Endothelial cell of umbilical vein (primary cell): ENCODE measurements around the gene NUMA1. TPM values are rescaled to one million over a fixed set of nuclear protein-coding genes. Genes with fewer than 3 reads are reported as not detected.

Source experiments
- BruUV-seq: library from RNA; stranded (reverse); fragments of 400-500 nt; replicated peaks from 2 replicates; lab custom pipeline; 2021; lab: Mats Ljungman, UMichigan
- CTCF ChIA-PET: fragments of 300-600, 350-600 bp; sonication (Branson Sonifier 250); formaldehyde crosslinking; loops from one replicate; lab custom pipeline; 2021; ENCODE audit warnings: antibody characterized with exemption, inconsistent platforms; lab: Charles Lee
- POLR2A ChIA-PET: fragments of 300-600, 350-600 bp; sonication (Branson Sonifier 250); formaldehyde crosslinking; loops from one replicate; lab custom pipeline; 2021; ENCODE audit warnings: antibody characterized with exemption, inconsistent platforms; lab: Charles Lee
- DNase-seq: peaks from one replicate; pipeline ENCODE4 v3.0.0-alpha.2; 2011; ENCODE audit warnings: low read depth, low spot score
- FAIRE-seq: peaks from 2 replicates; lab custom pipeline; 2011; peaks lifted over from hg19 to GRCh38; lab: Jason Lieb, UNC
- H2AFZ ChIP-seq: 2 replicates; pipeline ENCODE4 v1.6.0; 2012; ENCODE audit warnings: low read depth, low read length, control low read depth, inconsistent platforms
- H3K27ac ChIP-seq: 2 replicates; pipeline ENCODE4 v1.5.1; 2011; ENCODE audit warnings: low read depth, mild to moderate bottlenecking, control low read depth, low read length, moderate library complexity; ENCODE audit not compliant: insufficient read depth
- H3K27me3 ChIP-seq, 2 experiments: 2 replicates each; pipeline versions ENCODE4 v1.6.0 to v1.6.1; 2011; ENCODE audit warnings: low read length in 2 of 2, mixed read lengths in 1 of 2; ENCODE audit not compliant: control insufficient read depth in 2 of 2, insufficient read depth in 2 of 2
- H3K36me3 ChIP-seq, 2 experiments: 2 replicates in 1 of 2; 3 replicates in 1 of 2; pipeline ENCODE4 v1.5.1; 2011; ENCODE audit warnings: low read length in 2 of 2, mild to moderate bottlenecking in 1 of 2, moderate library complexity in 1 of 2; ENCODE audit not compliant: control insufficient read depth in 2 of 2, insufficient read depth in 2 of 2; ENCODE audit errors: extremely low read depth in 1 of 2
- H3K4me1 ChIP-seq: 3 replicates; pipeline ENCODE4 v1.5.1; 2011; ENCODE audit warnings: mild to moderate bottlenecking, low read length; ENCODE audit not compliant: control insufficient read depth, insufficient read depth; ENCODE audit errors: extremely low read depth
- H3K4me2 ChIP-seq: 2 replicates; pipeline ENCODE4 v1.6.1; 2011; ENCODE audit warnings: low read length, control low read depth, mixed read lengths; ENCODE audit not compliant: insufficient read depth
- H3K4me3 ChIP-seq, 3 experiments: fragments of 200-600 bp in 1 of 3; sonication (generic), shearing (Covaris generic) in 1 of 3; replicated peaks in 1 of 3; 2 replicates each; pipeline ENCODE4 v1.5.1; 2011 to 2016; ENCODE audit warnings: control low read depth in 3 of 3, low read length in 3 of 3, mild to moderate bottlenecking in 2 of 3, inconsistent platforms in 1 of 3, low read depth in 1 of 3, moderate library complexity in 1 of 3; ENCODE audit not compliant: insufficient read depth in 1 of 3
- H3K79me2 ChIP-seq: 2 replicates; pipeline ENCODE4 v1.6.0; 2012; ENCODE audit warnings: low read length, inconsistent platforms; ENCODE audit not compliant: control insufficient read depth, insufficient read depth
- H3K9ac ChIP-seq: replicated peaks from 2 replicates; pipeline ENCODE3; 2011; ENCODE audit warnings: low read length, control low read depth; ENCODE audit not compliant: insufficient read depth; ENCODE audit errors: extremely low read depth
- H3K9me1 ChIP-seq: replicated peaks from 3 replicates; pipeline ENCODE4 v1.6.0; 2011; ENCODE audit warnings: mild to moderate bottlenecking, low read length; ENCODE audit not compliant: control insufficient read depth, insufficient read depth; ENCODE audit errors: extremely low read depth
- H3K9me3 ChIP-seq: replicated peaks from 2 replicates; pipeline ENCODE4 v1.5.1; 2012; ENCODE audit warnings: low read length, inconsistent platforms; ENCODE audit not compliant: control insufficient read depth, insufficient read depth
- H4K20me1 ChIP-seq: replicated peaks from 2 replicates; pipeline ENCODE3; 2011; ENCODE audit warnings: mild to moderate bottlenecking, low read length; ENCODE audit not compliant: control insufficient read depth, insufficient read depth; ENCODE audit errors: extremely low read depth
- EZH2 ChIP-seq: IDR thresholded peaks from 2 replicates; pipeline ENCODE4 v1.6.1; 2012; ENCODE audit warnings: borderline replicate concordance, low read depth, mild to moderate bottlenecking, moderate library complexity, low read length, inconsistent platforms; ENCODE audit not compliant: severe bottlenecking
- FOS ChIP-seq: IDR thresholded peaks from 2 replicates; pipeline ENCODE4 v1.6.1; 2011; ENCODE audit warnings: mild to moderate bottlenecking, low read length, moderate library complexity, borderline replicate concordance; ENCODE audit not compliant: insufficient read depth
- JUN ChIP-seq: IDR thresholded peaks from 2 replicates; pipeline ENCODE4 v1.6.1; 2011; ENCODE audit warnings: borderline replicate concordance, low read depth; ENCODE audit not compliant: insufficient read length, insufficient read depth
- MAX ChIP-seq: IDR thresholded peaks from 2 replicates; pipeline ENCODE4 v1.6.1; 2011; ENCODE audit not compliant: insufficient read depth, insufficient read length
- MYC ChIP-seq: IDR thresholded peaks from one replicate; pipeline ENCODE4 v1.6.1; 2011; ENCODE audit warnings: mild to moderate bottlenecking, low read depth, low read length
- POLR2A ChIP-seq: IDR thresholded peaks from 2 replicates; pipeline ENCODE4 v1.6.1; 2012; ENCODE audit warnings: low read depth, mild to moderate bottlenecking, control low read depth, low read length
- POLR2AphosphoS5 ChIP-seq: IDR thresholded peaks from 2 replicates; pipeline ENCODE4 v1.6.1; 2012; ENCODE audit warnings: low read depth, mild to moderate bottlenecking, control low read depth, low read length, moderate library complexity; ENCODE audit not compliant: insufficient read depth
- dilution Hi-C: fragments of 300-500 bp; cut with MboI; formaldehyde crosslinking; loops from one replicate; pipeline ENCODE4 v1.15.0; 2019; ENCODE audit warnings: low sequenced_read_pairs; ENCODE audit not compliant: extremely low pct_ligation_motif_present
- intact Hi-C: fragments of 100-400 bp; cut with micrococcal nuclease; formaldehyde crosslinking; loops from one replicate; pipeline ENCODE4 v1.10.0; 2022
- polyA plus RNA-seq, 4 experiments: library from polyadenylated mRNA; depleted of rRNA in 3 of 4; stranded (reverse) in 3 of 4; unstranded in 1 of 4; fragments of >200 nt; gene quantifications; 2 replicates each; pipeline versions ENCODE4 v1.2.1 to v1.2.3, GENCODE V29; 2011 to 2012; ENCODE audit warnings: missing spikeins in 1 of 4
- total RNA-seq: library from RNA; stranded (reverse); gene quantifications from 2 replicates; pipeline ENCODE4 v1.2.3, GENCODE V29; 2021
- TF ChIP-seq, protein P1 (sequence below), 2 donors: IDR thresholded peaks; 1 replicate in 1 of 2; 2 replicates in 1 of 2; pipeline ENCODE4 v1.5.1; 2011; ENCODE audit warnings: low read length in 2 of 2, mild to moderate bottlenecking in 2 of 2, moderate library complexity in 2 of 2, control low read depth in 1 of 2, inconsistent platforms in 1 of 2, low read depth in 1 of 2; ENCODE audit not compliant: insufficient read depth in 1 of 2; ENCODE audit errors: extremely low read depth in 1 of 2

NUMA1 gene
- total and polyA plus RNA-seq, 2 donors (not counting 3 experiments of a cell fraction or from before 2014, with no cell fraction given), result 120 to 164 TPM

GRCh38 chr11:72067676-72068075, 12.7 kb downstream of the NUMA1 start:
- Histone ChIP-seq H3K9me3 (no peaks in the 10 kb centered on the region), H3K9me1 (no peaks in the 10 kb centered on the region), H3K27ac (peak overlapping the region; percentile 72), H3K79me2 (peaks cover 60% of the 10 kb centered on the region), H3K4me2 (no peak overlapping the region), H4K20me1 (no peaks in the 10 kb centered on the region), H2AFZ (no peak overlapping the region), H3K9ac (peak overlapping the region; percentile 17), H3K4me3 (no peak overlapping the region), H3K27me3 (no peaks in the 10 kb centered on the region), H3K36me3 (no peaks in the 10 kb centered on the region), H3K4me1 (peaks cover 58% of the 10 kb centered on the region)
- CTCF ChIA-PET, result interaction anchor here (0.9 to 3.6 kb wide), 7 partner anchors 8 to 42 kb away, joined by 3 to 17 read pairs (median 7); no protein-coding TSS in a partner anchor
- POLR2A ChIA-PET, result interaction anchor here (0.9 to 1.9 kb wide), 2 partner anchors 19 to 27 kb away, joined by 4 read pairs; no protein-coding TSS in a partner anchor
- FAIRE-seq (no peak), DNase-seq (no peak)
- BruUV-seq, result no TSS peak
- TF ChIP-seq POLR2AphosphoS5 (no peak), JUN (no peak), MAX (no peak), EZH2 (no peak), POLR2A (no peak), MYC (no peak), FOS (no peak)
- TF ChIP-seq, protein P1, sequence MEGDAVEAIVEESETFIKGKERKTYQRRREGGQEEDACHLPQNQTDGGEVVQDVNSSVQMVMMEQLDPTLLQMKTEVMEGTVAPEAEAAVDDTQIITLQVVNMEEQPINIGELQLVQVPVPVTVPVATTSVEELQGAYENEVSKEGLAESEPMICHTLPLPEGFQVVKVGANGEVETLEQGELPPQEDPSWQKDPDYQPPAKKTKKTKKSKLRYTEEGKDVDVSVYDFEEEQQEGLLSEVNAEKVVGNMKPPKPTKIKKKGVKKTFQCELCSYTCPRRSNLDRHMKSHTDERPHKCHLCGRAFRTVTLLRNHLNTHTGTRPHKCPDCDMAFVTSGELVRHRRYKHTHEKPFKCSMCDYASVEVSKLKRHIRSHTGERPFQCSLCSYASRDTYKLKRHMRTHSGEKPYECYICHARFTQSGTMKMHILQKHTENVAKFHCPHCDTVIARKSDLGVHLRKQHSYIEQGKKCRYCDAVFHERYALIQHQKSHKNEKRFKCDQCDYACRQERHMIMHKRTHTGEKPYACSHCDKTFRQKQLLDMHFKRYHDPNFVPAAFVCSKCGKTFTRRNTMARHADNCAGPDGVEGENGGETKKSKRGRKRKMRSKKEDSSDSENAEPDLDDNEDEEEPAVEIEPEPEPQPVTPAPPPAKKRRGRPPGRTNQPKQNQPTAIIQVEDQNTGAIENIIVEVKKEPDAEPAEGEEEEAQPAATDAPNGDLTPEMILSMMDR (IDR thresholded peaks at IDR 0.05; ENCODE audit: extremely low read depth in 1 of 2, insufficient read depth in 1 of 2, low read depth in 1 of 2, low read length in 2 of 2), result no peak
- dilution Hi-C loops (no loop called here), intact Hi-C loops (no loop called here)
